Neural progenitor cell (in vitro differentiated cells): ENCODE data around the gene TMEM130. TPM values are rescaled to one million over a fixed set of nuclear protein-coding genes. Genes with fewer than 3 reads are reported as not detected.
A peak's percentile ranks its signal among the peaks of the same experiment; 100 is the strongest.

Source experiments
- DNase-seq: peaks from one replicate; pipeline ENCODE4 v3.0.0-alpha.2; 2016; ENCODE audit warnings: low spot score
- H2AFZ ChIP-seq: fragments of 200-600 bp; sonication (generic); replicated peaks from 2 replicates; pipeline ENCODE4 v1.6.1; 2016; ENCODE audit warnings: antibody characterized with exemption
- H3F3A ChIP-seq: fragments of 200-600 bp; sonication (generic); 2 replicates; pipeline ENCODE4 v1.6.1; 2016; ENCODE audit warnings: antibody characterized with exemption, low read depth
- H3K27ac ChIP-seq: fragments of 200-600 bp; sonication (generic); 2 replicates; pipeline ENCODE4 v1.5.1; 2016; ENCODE audit warnings: mild to moderate bottlenecking
- H3K27me3 ChIP-seq: fragments of 200-600 bp; sonication (generic); 2 replicates; pipeline ENCODE4 v1.6.1; 2016; ENCODE audit warnings: mild to moderate bottlenecking, moderate library complexity
- H3K36me3 ChIP-seq: fragments of 200-600 bp; sonication (generic); 2 replicates; pipeline ENCODE4 v1.5.1; 2016
- H3K4me1 ChIP-seq: fragments of 200-600 bp; sonication (generic); 2 replicates; pipeline ENCODE4 v1.6.1; 2016; ENCODE audit warnings: mixed run types
- H3K4me2 ChIP-seq: fragments of 200-600 bp; sonication (generic); 2 replicates; pipeline ENCODE4 v1.6.1; 2016
- H3K4me3 ChIP-seq: fragments of 200-600 bp; sonication (generic); 2 replicates; pipeline ENCODE4 v1.5.1; 2016
- H3K79me2 ChIP-seq: fragments of 200-600 bp; sonication (generic); 2 replicates; pipeline ENCODE4 v1.6.1; 2016; ENCODE audit warnings: low read depth
- H3K9ac ChIP-seq: fragments of 200-600 bp; sonication (generic); 2 replicates; pipeline ENCODE4 v1.6.1; 2016
- H3K9me3 ChIP-seq: fragments of 200-600 bp; sonication (generic); 2 replicates; pipeline ENCODE4 v1.5.1; 2016; ENCODE audit warnings: low read depth
- H4K20me1 ChIP-seq: fragments of 200-600 bp; sonication (generic); 2 replicates; pipeline ENCODE4 v1.6.1; 2016; ENCODE audit warnings: low read depth
- H3K27ac Mint-ChIP-seq: 3 replicates; pipeline ENCODE4 v1.8.0; 2021; ENCODE audit warnings: mixed read lengths
- H3K27me3 Mint-ChIP-seq: 2 replicates; pipeline ENCODE4 v1.8.0; 2022; ENCODE audit warnings: low read depth, mild to moderate bottlenecking, inconsistent platforms, moderate library complexity, mixed read lengths; ENCODE audit not compliant: insufficient read depth
- H3K36me3 Mint-ChIP-seq: 3 replicates; pipeline ENCODE4 v1.8.0; 2021; ENCODE audit warnings: mixed read lengths
- H3K4me1 Mint-ChIP-seq: 3 replicates; pipeline ENCODE4 v1.8.0; 2021; ENCODE audit warnings: mixed read lengths
- H3K4me3 Mint-ChIP-seq: 3 replicates; pipeline ENCODE4 v1.8.0; 2021; ENCODE audit warnings: mild to moderate bottlenecking, moderate library complexity, mixed read lengths
- H3K9me3 Mint-ChIP-seq: 3 replicates; pipeline ENCODE4 v1.8.0; 2020; ENCODE audit warnings: mixed read lengths
- EZH2 ChIP-seq: fragments of 200-600 bp; sonication (generic); IDR thresholded peaks from 2 replicates; pipeline ENCODE4 v1.6.1; 2017; ENCODE audit warnings: antibody characterized with exemption, mild to moderate bottlenecking, moderate library complexity
- EZH2phosphoT487 ChIP-seq: fragments of 200-600 bp; sonication (generic); IDR thresholded peaks from 2 replicates; pipeline ENCODE4 v1.6.1; 2017; ENCODE audit warnings: antibody characterized with exemption
- total RNA-seq: library from RNA; depleted of rRNA; stranded (reverse); fragments of >200 nt; gene quantifications from 2 replicates; pipeline ENCODE4 v1.2.3, GENCODE V29; 2015; ENCODE audit warnings: low replicate concordance
- TF ChIP-seq, protein P1 (sequence below): fragments of 200-600 bp; sonication (generic); IDR thresholded peaks from 2 replicates; pipeline ENCODE4 v1.5.1; 2017; ENCODE audit warnings: antibody characterized with exemption, mild to moderate bottlenecking

The TMEM130 gene
- total RNA-seq, 1 donor from 2014 or later, result 1.0 TPM

DNA sequence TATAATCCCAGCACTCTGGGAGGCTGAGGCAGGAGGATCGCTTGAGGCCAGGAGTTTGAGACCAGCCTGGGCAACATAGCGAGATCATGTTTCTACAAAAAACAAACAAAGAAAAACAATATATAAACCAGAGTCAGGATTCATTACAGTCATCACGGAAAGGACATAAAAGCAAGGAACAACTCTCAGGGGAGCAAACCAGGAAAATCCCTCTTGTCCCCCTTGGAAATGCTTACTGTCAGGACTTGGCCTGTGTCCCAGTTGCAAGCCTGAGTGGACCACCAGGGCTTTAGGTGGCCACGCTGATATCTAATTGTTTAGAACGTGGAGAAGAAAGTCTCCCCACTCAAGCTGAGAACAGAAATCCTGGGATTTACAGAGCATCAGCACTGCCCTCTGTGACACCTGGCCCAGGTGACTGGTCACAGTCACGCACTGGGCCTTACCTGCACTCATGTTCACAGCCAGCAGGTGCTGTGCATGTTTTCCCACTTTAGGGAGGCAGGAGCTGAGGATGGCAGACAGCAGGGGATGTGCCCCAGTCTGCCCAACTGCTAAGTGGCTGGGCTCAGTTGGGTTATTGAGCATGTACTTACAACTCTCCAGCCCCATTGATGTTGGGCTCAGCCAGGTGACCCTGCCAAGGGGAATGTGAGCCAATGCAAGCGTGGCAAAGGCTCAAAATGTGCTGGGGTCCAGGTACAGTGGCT is 60.9 kb downstream of the TMEM130 start:
- no peaks in the 10 kb centered on the region for H4K20me1 ChIP-seq
- Mint-ChIP-seq H3K4me1 (peaks cover 30% of the 10 kb centered on the region), H3K36me3 (no peaks in the 10 kb centered on the region), H3K4me3 (peak overlapping the region; percentile 52), H3K27ac (no peak overlapping the region), H3K9me3 (peaks cover 26% of the 10 kb centered on the region), H3K27me3 (peaks cover 22% of the 10 kb centered on the region)
- peaks cover 14% of the 10 kb centered on the region for H3F3A ChIP-seq
- H3K27ac ChIP-seq, result no peak overlapping the region
- DNase-seq, result no peak
- no peak overlapping the region for H3K4me3 ChIP-seq
- H3K4me1 ChIP-seq, result no peaks in the 10 kb centered on the region
- no peak overlapping the region for H3K9ac ChIP-seq
- no peaks in the 10 kb centered on the region for H3K9me3 ChIP-seq
- H2AFZ ChIP-seq, result no peak overlapping the region
- H3K27me3 ChIP-seq, result no peaks in the 10 kb centered on the region
- H3K36me3 ChIP-seq, result no peaks in the 10 kb centered on the region
- no peak for TF ChIP-seq EZH2
- TF ChIP-seq EZH2phosphoT487, result no peak
- TF ChIP-seq, protein P1, sequence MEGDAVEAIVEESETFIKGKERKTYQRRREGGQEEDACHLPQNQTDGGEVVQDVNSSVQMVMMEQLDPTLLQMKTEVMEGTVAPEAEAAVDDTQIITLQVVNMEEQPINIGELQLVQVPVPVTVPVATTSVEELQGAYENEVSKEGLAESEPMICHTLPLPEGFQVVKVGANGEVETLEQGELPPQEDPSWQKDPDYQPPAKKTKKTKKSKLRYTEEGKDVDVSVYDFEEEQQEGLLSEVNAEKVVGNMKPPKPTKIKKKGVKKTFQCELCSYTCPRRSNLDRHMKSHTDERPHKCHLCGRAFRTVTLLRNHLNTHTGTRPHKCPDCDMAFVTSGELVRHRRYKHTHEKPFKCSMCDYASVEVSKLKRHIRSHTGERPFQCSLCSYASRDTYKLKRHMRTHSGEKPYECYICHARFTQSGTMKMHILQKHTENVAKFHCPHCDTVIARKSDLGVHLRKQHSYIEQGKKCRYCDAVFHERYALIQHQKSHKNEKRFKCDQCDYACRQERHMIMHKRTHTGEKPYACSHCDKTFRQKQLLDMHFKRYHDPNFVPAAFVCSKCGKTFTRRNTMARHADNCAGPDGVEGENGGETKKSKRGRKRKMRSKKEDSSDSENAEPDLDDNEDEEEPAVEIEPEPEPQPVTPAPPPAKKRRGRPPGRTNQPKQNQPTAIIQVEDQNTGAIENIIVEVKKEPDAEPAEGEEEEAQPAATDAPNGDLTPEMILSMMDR, result no peak
- no peak overlapping the region for H3K4me2 ChIP-seq
- H3K79me2 ChIP-seq, result no peaks in the 10 kb centered on the region

DNA sequence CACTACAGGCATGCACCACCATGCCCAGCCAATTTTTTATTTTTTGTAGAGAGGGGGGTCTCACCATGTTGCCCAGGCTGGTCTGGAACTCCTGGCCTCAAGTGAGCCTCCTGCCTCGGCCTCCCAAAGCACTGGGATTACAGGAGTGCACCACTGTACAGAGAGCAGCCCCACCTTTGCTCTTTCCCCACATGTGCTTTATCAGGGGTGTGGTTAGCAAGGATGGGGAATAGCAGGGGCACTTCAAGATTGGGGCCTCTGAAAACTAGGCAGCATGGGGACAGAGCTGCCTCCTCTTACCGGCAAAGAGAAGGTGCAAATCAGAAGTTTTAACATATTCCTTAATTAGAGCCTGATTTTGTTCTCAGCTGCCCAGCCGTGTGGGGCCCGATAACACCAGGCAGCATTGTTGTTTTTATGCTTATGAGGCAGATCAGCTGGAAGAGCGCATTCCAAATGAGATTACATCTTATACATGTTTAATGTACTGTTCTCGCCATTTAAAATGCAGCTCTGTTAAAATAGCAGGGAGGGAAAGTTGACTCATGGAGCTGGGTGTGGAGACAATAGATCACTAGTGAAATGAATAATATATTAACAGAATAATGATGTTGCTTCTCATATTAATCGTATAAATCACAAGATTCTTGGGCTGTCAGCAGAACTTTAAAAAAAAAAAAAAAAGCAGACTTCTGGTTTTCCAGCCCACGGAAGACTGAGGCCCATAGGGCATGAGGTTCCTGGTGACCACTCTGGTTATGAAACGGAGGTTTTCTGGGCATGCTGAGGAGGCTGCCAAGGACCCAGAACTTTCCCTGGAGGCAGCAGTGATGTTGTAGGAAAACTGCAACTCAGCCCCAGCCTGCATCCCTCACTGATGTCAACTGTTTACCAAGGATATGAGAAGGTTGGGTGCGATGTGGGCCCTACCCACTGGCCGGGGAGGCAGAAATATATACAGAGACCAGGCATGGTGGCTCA is 62.5 kb downstream of the TMEM130 start:
- no peaks in the 10 kb centered on the region for H3K36me3 Mint-ChIP-seq
- Histone ChIP-seq H3K36me3 (no peaks in the 10 kb centered on the region), H3K9ac (no peak overlapping the region), H3K4me1 (peaks cover 2% of the 10 kb centered on the region), H2AFZ (no peak overlapping the region), H3K27ac (no peak overlapping the region), H4K20me1 (no peaks in the 10 kb centered on the region), H3K79me2 (no peaks in the 10 kb centered on the region), H3K4me2 (no peak overlapping the region), H3F3A (peaks cover 14% of the 10 kb centered on the region), H3K9me3 (no peaks in the 10 kb centered on the region), H3K27me3 (no peaks in the 10 kb centered on the region), H3K4me3 (no peak overlapping the region)
- DNase-seq, result peak; percentile 22
- H3K27me3 Mint-ChIP-seq, result peaks cover 19% of the 10 kb centered on the region
- TF ChIP-seq EZH2 (no peak), EZH2phosphoT487 (no peak)
- TF ChIP-seq, protein P1, result no peak
- peaks cover 26% of the 10 kb centered on the region for H3K9me3 Mint-ChIP-seq
- H3K27ac Mint-ChIP-seq, result peak overlapping the region; percentile 83
- peaks cover 39% of the 10 kb centered on the region for H3K4me1 Mint-ChIP-seq
- no peak overlapping the region for H3K4me3 Mint-ChIP-seq

DNA sequence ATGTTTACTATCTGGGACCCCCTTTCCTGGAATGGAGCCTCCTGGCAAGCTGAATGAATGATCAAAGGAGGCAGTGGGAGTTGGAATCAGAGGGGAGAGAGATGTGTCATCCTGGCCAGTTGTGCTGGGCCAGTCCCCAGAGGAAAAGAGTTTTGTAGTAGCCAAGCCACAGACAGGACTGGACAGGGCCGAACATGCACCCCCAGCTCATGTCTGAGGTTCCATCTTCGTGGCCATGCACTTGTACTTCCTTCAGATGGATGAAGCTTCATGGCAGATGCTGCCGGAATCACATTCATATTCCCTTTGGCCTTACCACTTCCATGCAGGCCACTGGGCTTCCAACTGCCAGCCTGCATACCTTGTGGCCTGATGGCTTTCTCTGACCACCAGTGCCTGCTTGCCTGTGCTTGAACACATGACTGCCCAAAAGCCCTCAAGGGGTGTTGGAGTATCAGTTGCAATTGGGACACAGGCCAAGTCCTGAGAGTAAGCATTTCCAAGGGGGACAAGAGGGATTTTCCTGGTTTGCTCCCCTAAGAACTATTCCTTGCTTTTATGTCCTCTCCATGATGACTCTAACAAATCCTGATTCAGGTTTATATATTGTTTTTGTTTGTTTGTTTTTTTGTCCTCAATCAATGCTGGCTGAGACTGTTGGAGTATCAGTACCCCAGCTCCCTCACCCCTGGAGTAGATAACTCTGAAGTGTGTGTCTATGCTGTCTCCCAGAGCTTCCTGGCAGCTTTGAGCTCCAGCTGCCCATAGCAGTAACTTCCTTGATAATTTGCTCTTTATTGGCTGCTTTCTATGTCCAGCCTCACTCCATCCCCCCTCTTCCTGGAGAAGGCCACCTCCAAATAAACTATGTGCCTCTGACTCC is 63.6 kb downstream of the TMEM130 start:
- H3F3A ChIP-seq, result peaks cover 14% of the 10 kb centered on the region
- Mint-ChIP-seq H3K36me3 (no peaks in the 10 kb centered on the region), H3K9me3 (peaks cover 26% of the 10 kb centered on the region), H3K27me3 (peaks cover 17% of the 10 kb centered on the region), H3K27ac (no peak overlapping the region), H3K4me1 (peaks cover 40% of the 10 kb centered on the region), H3K4me3 (no peak overlapping the region)
- no peak overlapping the region for H2AFZ ChIP-seq
- no peaks in the 10 kb centered on the region for H3K79me2 ChIP-seq
- H3K9ac ChIP-seq, result no peak overlapping the region
- H3K4me3 ChIP-seq, result no peak overlapping the region
- no peaks in the 10 kb centered on the region for H3K36me3 ChIP-seq
- no peak overlapping the region for H3K27ac ChIP-seq
- H3K9me3 ChIP-seq, result no peaks in the 10 kb centered on the region
- H3K4me2 ChIP-seq, result no peak overlapping the region
- no peaks in the 10 kb centered on the region for H4K20me1 ChIP-seq
- DNase-seq, result no peak
- TF ChIP-seq EZH2phosphoT487, result no peak
- H3K27me3 ChIP-seq, result no peaks in the 10 kb centered on the region
- peaks cover 4% of the 10 kb centered on the region for H3K4me1 ChIP-seq
